Esophagus squamous epithelium (tissue), 5 donors: ENCODE measurements around the gene GDF11. TPM values are rescaled to one million over a fixed set of nuclear protein-coding genes. Genes with fewer than 3 reads are reported as not detected.

Experiments
- DNase-seq: peaks from one replicate; lab custom pipeline; 2025; lab: John Stamatoyannopoulos, UW
- H3K27ac ChIP-seq, 4 donors: fragments of 200-600 bp; sonication (generic); one replicate each; pipeline ENCODE4 v1.5.1; 2016 to 2019; ENCODE audit warnings: mild to moderate bottlenecking in 1 of 4
- H3K27me3 ChIP-seq, 4 donors: fragments of 200-600 bp; sonication (generic); 1 replicate in 3 of 4; 2 replicates in 1 of 4; pipeline versions ENCODE4 v1.5.1 to v1.6.0; 2017 to 2021; ENCODE audit warnings: antibody characterized with exemption in 1 of 4
- H3K36me3 ChIP-seq, 3 donors: fragments of 200-600 bp; sonication (generic); one replicate each; pipeline ENCODE4 v1.5.1; 2016 to 2019
- H3K4me1 ChIP-seq, 3 donors: fragments of 200-600 bp; sonication (generic); one replicate each; pipeline ENCODE4 v1.5.1; 2017 to 2019
- H3K4me3 ChIP-seq, 4 donors: fragments of 200-600 bp; sonication (generic); 1 replicate in 3 of 4; 2 replicates in 1 of 4; pipeline ENCODE4 v1.5.1; 2016 to 2019; ENCODE audit warnings: mild to moderate bottlenecking in 2 of 4, moderate library complexity in 1 of 4
- H3K9me3 ChIP-seq, 3 donors: fragments of 200-600 bp; sonication (generic); one replicate each; pipeline ENCODE4 v1.5.1; 2016 to 2019
- CTCF ChIP-seq, 6 experiments: fragments of 450-650 bp in 4 of 6; fragments of 200-600 bp in 2 of 6; sonication (generic) in 2 of 6; IDR thresholded peaks; one replicate each; pipeline ENCODE4 v1.5.1; 2016 to 2019; ENCODE audit warnings: antibody characterized with exemption in 6 of 6, mild to moderate bottlenecking in 4 of 6, moderate library complexity in 4 of 6
- POLR2A ChIP-seq, 4 donors: fragments of 450-650 bp; IDR thresholded peaks; one replicate each; pipeline ENCODE4 v1.6.1; 2017; ENCODE audit warnings: antibody characterized with exemption in 4 of 4, mild to moderate bottlenecking in 4 of 4, moderate library complexity in 3 of 4
- WGBS, 2 donors: methylation state at CpG; one replicate each; pipeline ENCODE4 v1.1.5; 2018; 5-methylcytosine and 5-hydroxymethylcytosine counted together
- intact Hi-C: fragments of 100-400 bp; cut with DNase I; formaldehyde crosslinking; loops from one replicate; pipeline ENCODE4 v1.15.0; 2022
- total RNA-seq, 4 donors: library from RNA; depleted of rRNA; stranded (reverse); fragments of >200 nt; gene quantifications; one replicate each; pipeline ENCODE4 v1.1.0, GENCODE V29; 2016
- donor health status: DM: yes; HTN: yes; CAD: no.

Gene GDF11
- total RNA-seq, 4 donors from 2014 or later = 0.19 to 1.9 (median 1.5) TPM

- Histone ChIP-seq H3K36me3 (peaks cover 0 to 30% (median 0%) of the 10 kb centered on the region in 3 donors), H3K4me1 (peaks cover 0 to 4% (median 0%) of the 10 kb centered on the region in 3 donors), H3K4me3 (no peak overlapping the region), H3K27ac (no peak overlapping the region), H3K27me3 (no peaks in the 10 kb centered on the region), H3K9me3 (no peaks in the 10 kb centered on the region)
- DNase-seq = no peak
- intact Hi-C loops = no loop called here
- WGBS, 2 donors = 76 to 100% methylated on average over 1 to 7 of the region's 7 CpGs
- TF ChIP-seq CTCF (IDR thresholded peaks at IDR 0.05) (no peak), POLR2A (IDR thresholded peaks at IDR 0.05) (no peak)
These were observed 47.6 kb upstream of the GDF11 start for GRCh38 chr12:55695349-55695748.

GRCh38 chr12:55696141-55696540 is 46.8 kb upstream of the GDF11 start:
- 94 to 98% methylated on average over 5 to 6 of the region's 6 CpGs for WGBS, 2 donors
- Histone ChIP-seq H3K27me3 (no peaks in the 10 kb centered on the region), H3K9me3 (no peaks in the 10 kb centered on the region), H3K4me1 (peaks cover 0 to 12% (median 0%) of the 10 kb centered on the region in 3 donors), H3K36me3 (peaks cover 0 to 30% (median 0%) of the 10 kb centered on the region in 3 donors), H3K27ac (no peak overlapping the region), H3K4me3 (no peak overlapping the region)
- TF ChIP-seq CTCF (IDR thresholded peaks at IDR 0.05) = no peak
- TF ChIP-seq POLR2A (IDR thresholded peaks at IDR 0.05) = no peak
- no peak for DNase-seq
- intact Hi-C loops = no loop called here

GRCh38 chr12:55696796-55697462 is 46.0 kb upstream of the GDF11 start:
- H3K27ac ChIP-seq = no peak overlapping the region
- TF ChIP-seq CTCF (IDR thresholded peaks at IDR 0.05) = no peak
- no peak for TF ChIP-seq POLR2A (IDR thresholded peaks at IDR 0.05)
- peaks cover 0 to 18% (median 0%) of the 10 kb centered on the region in 3 donors for H3K4me1 ChIP-seq
- peaks cover 0 to 26% (median 0%) of the 10 kb centered on the region in 3 donors for H3K36me3 ChIP-seq
- no peaks in the 10 kb centered on the region for H3K9me3 ChIP-seq
- no peak for DNase-seq
- no peak overlapping the region for H3K4me3 ChIP-seq
- H3K27me3 ChIP-seq = no peaks in the 10 kb centered on the region
- WGBS, 2 donors = 52 to 66% methylated on average over 5 to 10 of the region's 19 CpGs
- intact Hi-C loops = no loop called here

GRCh38 chr12:55697686-55698085 is 45.2 kb upstream of the GDF11 start:
- no peak for TF ChIP-seq CTCF (IDR thresholded peaks at IDR 0.05)
- no peak for TF ChIP-seq POLR2A (IDR thresholded peaks at IDR 0.05)
- 77 to 86% methylated on average over 2 to 6 of the region's 7 CpGs for WGBS, 2 donors
- peaks cover 0 to 22% (median 0%) of the 10 kb centered on the region in 3 donors for H3K36me3 ChIP-seq
- H3K4me3 ChIP-seq = no peak overlapping the region
- no peak for DNase-seq
- no peak overlapping the region for H3K27ac ChIP-seq
- intact Hi-C loops = no loop called here
- H3K27me3 ChIP-seq = no peaks in the 10 kb centered on the region
- peaks cover 0 to 18% (median 0%) of the 10 kb centered on the region in 3 donors for H3K4me1 ChIP-seq
- H3K9me3 ChIP-seq = no peaks in the 10 kb centered on the region

GRCh38 chr12:55698241-55698955 is 44.5 kb upstream of the GDF11 start:
- no peak for DNase-seq
- WGBS, 2 donors = 71 to 82% methylated on average over 2 to 4 of the region's 16 CpGs
- intact Hi-C loops = no loop called here
- H3K9me3 ChIP-seq = no peaks in the 10 kb centered on the region
- TF ChIP-seq CTCF (IDR thresholded peaks at IDR 0.05) (no peak), POLR2A (IDR thresholded peaks at IDR 0.05) (no peak)
- H3K27me3 ChIP-seq = no peaks in the 10 kb centered on the region
- H3K4me3 ChIP-seq = no peak overlapping the region
- peaks cover 0 to 18% (median 0%) of the 10 kb centered on the region in 3 donors for H3K4me1 ChIP-seq
- H3K27ac ChIP-seq = no peak overlapping the region
- H3K36me3 ChIP-seq = peaks cover 0 to 14% (median 0%) of the 10 kb centered on the region in 3 donors
